GM18870 (cell line): ENCODE results near the gene SNAP47.

Experiments used
- ATAC-seq: cut with Tn5 transposase; IDR thresholded peaks from one replicate; pipeline ENCODE4 v1.9.1; 2021; ENCODE audit warnings: moderate library complexity; ENCODE audit not compliant: unreplicated experiment

SNAP47 gene

GRCh38 chr1:227767401-227768124 lies 32.3 kb downstream of the SNAP47 start:
- ATAC-seq = no peak

DNA sequence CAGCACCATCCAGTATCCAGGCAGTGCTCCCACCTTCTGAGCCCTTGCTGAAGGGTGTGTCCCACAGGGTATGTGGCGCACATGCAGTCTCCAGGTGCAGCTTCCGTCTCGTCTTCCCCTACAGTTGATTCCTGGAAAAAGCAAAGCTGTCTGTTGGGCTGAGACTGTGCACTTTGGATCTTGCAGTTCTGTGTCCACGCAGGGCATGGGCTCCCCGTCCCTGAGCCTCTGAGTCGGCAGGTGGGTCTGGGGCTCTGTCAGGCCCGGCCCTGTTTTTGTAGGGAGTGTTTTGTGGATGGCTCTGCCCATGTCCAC lies 32.8 kb downstream of the SNAP47 start:
- no peak for ATAC-seq

GRCh38 chr1:227768640-227769039 lies 33.4 kb downstream of the SNAP47 start:
- ATAC-seq = no peak

GRCh38 chr1:227769047-227769935 lies 34.1 kb downstream of the SNAP47 start:
- no peak for ATAC-seq

DNA sequence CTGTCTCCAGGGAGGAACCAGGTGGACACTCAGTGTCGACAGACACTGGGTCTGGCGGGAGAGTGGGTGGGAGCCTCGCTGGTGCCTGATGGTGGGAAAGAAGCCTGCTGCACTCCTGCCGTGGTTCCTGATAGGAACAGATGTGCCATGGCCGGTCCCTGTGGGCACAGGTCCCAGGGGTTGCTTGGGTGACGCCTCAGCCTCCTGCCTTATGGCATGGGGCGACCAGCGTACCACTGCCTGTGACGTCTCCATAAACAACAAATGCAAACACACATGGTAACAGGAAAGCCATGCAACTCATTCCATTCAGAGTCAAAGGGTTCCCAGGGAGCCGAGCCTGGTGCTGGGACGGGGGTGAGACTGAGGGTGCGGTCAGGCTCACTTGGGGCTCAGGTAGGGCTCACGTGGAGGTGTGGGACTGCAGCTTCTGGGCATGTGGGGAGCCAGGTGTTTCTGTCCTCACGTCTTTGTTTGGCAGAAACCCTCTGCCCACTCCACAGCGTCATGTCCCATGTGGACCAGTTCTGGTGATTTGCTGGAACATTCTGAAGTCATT lies 34.8 kb downstream of the SNAP47 start:
- no peak for ATAC-seq

GRCh38 chr1:227770812-227771211 lies 35.6 kb downstream of the SNAP47 start:
- no peak for ATAC-seq

DNA sequence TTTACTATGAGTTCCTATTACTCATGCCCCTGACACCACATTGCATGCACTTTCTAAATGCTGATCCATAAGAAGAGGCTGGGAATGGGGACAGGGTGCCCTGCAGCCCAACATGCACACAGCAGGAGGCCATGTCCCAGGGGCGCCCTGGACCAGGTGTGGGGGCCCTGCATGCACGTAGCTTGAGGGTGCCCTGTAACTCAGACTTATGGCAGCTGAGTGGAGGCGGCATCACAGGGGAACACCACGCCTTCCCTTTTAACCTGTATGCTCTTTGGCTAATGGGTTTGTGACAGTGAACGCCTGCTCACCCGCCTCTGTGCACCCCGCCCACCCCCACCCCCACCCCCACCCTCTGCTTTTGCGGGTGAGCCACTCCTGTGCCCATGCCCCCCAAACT lies 36.1 kb downstream of the SNAP47 start:
- ATAC-seq = no peak

DNA sequence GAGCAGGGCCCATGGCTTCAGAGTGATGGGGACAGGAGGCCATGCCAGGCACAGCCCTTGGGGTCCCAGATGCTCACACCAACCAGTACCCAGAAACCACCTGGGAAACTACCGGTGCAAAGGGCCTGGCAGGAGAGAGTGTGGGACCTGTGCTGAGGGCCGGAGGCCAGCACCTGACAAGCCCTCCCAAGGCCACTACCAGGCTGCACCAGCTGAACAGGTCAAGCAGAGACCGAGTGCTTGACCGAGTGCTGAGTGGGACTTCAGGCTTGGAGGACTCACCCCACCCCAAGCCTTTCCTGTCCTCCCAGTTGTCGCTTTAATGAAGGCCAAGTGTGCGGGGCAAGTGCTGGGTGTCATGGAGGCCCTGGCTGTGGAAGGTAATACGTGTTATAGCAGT lies 36.5 kb downstream of the SNAP47 start:
- ATAC-seq = no peak

DNA sequence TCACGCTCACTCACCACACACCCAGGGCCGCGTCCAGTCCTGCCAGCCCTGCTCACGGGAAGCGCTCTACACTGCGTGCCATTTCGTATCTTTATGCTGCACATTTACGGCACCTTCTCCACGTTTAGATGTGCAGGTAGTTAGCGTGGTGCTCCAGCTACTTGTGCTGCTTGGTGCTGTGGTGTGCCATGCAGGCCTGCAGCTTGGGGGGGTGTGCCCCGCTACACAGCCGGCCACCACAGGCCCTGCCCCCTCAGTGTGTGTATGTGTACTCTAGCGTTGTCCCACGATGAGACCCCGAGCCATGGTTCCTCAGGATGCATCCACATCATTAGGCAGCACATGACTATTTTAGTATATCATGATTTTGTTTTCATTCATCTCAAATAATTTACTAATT lies 38.3 kb downstream of the SNAP47 start:
- ATAC-seq = no peak

DNA sequence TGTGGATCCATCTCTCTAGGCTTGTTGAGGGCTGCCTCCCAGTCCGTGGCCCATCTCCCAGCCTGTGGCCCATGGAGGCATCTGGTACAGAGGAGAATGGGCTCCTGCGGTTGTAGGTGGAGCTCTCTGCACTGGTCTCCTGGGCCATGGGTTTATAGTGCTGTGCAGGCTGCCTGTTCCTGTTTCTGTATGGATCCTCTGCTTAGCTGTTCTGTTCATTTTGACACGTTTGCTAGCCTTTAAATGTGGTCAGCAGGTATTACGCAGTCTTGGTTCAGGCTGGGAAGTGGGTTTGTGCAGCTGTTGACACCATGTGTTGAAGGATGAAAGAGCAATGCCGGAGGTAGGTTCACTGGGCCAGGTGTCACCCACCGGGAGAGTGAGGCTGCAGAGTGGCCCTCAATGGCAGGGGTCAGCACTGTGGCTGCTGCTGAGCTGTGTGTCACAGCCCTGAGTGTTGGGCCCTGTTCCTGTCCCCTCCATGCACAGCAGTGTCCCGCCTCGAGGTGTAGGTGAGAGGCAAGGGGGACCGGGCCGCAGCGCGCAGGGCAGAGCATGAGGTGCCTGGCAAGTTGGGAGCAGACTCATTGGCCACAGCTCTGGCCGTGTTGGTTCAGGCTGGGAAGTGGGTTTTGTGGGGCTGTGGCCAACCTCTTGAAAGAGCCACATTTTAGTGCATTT lies 39.0 kb downstream of the SNAP47 start:
- ATAC-seq = no peak

- ATAC-seq = no peak
Observed at GRCh38 chr1:227774821-227775661, 39.8 kb downstream of the SNAP47 start.

DNA sequence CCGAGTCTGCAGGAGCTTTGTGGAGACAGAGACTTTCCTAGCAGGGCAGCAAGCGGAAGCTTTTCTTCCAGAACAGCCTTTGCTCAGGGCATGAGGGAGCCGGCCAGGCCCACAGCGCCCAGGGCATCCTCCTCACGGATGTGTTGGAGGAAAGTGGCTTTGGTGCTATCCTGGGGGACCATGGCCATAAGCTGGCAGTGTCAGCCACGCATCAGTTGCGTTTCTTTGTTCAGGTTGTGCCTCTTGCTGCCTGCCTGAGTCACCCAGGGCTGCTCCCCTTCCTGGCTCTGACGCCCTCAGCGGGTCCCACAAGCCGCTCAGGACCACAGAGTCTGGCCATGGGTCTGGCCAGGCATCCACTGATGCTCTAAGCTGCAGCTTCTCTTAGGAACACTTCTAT lies 40.6 kb downstream of the SNAP47 start:
- no peak for ATAC-seq

DNA sequence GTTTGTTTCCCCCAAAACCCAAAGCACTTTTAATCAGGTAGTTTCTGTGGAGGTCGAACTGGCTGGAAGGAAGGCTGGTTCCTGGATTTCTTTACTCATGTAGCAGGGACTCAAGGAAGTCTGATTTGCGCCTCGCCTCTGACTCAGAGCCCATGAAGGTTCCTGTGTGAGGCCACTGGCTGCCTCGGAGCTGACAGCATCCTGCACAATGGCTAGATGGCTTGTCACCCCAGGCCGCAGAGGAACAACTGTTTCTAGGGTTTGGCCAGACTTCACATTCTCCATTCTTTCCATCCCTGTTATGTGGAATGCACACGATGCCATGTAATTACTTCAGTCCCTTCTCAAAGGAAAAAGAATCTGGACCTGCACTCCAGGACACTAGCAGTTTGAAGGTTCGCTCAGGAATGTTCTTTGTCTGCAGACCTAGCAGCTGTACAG lies 41.1 kb downstream of the SNAP47 start:
- ATAC-seq = no peak

DNA sequence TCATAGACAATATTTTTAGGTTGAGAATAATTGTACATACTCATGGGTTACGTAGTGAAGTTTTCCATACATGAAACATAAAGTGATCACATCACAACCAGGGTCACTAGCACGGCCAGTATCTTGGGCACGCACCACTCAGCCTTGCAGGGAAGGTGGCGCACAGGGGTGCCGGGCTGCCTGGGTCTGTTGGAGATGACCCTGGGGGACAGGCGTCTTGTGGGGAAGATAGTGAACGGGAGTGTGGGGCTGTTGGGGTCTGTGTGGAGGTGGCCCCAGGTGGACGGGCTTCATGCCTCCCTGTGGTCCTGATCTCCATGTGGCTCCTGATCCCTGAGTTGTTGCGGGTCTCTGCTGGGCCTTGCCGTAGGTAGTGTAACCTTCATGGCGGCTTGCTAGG lies 41.9 kb downstream of the SNAP47 start:
- no peak for ATAC-seq

GRCh38 chr1:227777646-227778045 lies 42.4 kb downstream of the SNAP47 start:
- ATAC-seq = no peak

DNA sequence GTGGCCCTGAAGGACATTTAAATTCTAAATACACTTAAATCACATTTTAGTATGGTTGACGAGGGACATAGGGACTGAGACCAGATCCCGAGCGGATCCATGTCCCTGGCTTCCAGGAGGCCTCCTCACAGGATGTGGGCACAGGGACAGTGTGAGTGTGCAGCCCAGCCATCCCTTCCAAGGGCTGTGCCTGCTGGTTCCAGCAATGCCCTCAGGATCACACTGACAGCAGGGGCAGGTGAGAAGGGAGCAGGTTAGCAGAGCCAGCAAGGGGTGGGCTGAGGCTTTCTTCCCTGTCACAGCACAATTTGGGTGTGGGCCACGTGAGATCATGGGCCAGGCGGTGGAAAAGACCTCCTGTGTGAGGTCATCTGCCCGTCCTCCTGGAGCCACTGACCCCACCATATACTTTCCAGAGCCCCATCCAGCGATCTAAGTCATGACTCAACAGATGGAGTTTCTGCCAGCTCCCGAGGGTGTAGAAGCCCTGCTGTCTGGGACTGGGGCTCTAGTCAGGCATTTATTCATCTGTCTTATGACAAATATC lies 43.2 kb downstream of the SNAP47 start:
- no peak for ATAC-seq

DNA sequence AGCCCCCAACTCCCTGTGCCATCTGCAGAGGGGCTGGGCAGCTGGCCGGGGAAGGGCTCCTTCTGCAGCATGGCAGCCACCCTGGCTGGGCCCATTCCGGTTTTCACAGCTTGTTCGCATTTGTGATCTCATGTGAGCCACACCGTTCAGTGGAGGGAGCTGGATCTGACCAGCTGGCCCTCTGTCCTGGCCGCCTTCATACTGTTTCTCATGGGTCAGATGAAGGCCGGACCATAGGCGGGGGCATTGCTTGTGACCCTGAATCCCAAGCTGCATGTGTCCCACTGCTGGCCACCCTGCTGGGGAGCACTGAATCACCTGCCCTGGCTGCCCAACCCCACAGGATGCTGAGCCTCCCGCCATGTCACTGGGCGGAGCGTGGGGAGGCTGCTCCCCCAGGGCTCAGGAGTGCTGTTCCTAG lies 43.8 kb downstream of the SNAP47 start:
- no peak for ATAC-seq

- no peak for ATAC-seq
Observed at GRCh38 chr1:227779685-227780084, 44.5 kb downstream of the SNAP47 start.

DNA sequence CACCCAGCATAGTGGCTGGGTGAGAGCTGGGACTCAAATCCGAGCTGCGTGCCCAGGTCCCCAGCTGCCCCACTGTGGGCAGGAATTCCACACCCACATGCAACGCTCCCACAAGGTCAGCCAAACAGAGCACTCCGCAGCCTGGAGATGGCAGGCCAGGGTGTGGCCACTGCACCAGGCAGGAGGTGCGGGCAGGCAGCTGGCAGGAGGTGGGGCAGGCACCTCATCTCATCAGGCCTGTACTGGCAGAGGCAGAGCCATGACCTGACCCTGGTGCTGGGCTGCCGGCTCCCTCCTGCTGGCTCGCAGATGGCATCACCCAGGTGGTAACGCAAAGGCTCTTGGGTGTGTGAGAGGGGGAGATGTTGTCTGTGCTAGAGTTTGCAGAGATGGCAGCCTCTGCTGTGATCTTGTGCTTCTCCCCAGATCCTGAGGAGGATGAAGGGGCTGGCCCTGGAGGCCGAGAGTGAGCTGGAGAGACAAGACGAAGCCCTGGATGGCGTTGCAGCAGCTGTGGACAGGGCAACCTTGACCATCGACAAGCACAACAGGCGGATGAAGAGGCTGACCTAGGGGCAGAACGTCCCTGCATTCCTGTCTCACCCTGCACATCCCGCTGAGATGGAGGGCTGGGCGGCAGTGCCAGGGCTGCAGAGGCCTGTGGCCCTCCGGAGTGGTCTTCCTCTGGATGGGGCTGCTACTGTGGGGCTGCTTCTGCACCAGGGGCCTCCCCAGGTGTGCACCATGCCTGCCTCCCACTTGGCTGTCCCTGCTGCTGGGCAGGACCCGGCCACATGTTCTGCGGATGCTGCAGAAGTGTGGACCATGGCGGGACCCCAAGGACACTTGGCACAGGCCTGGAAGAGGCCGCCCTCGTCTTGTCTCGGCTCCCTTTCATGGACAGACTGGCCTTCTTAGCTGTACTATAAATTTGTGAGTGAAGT lies 45.1 kb downstream of the SNAP47 start:
- ATAC-seq = no peak
